ELR (cell line): ENCODE data around the gene IGSF8.

Experiments used
- DNase-seq: peaks from one replicate; pipeline ENCODE4 v3.0.0-alpha.2; 2015; ENCODE audit warnings: low read depth

IGSF8 gene

GRCh38 chr1:160103658-160104408 is 5.4 kb upstream of the IGSF8 start:
- no peak for DNase-seq

GRCh38 chr1:160101717-160102522 is 3.5 kb upstream of the IGSF8 start:
- no peak for DNase-seq

- peak; percentile 83 for DNase-seq
Observed at GRCh38 chr1:160101037-160101716, 2.8 kb upstream of the IGSF8 start.

- no peak for DNase-seq
Observed at GRCh38 chr1:160099716-160100375, 1.4 kb upstream of the IGSF8 start.

- DNase-seq: peak; percentile 94
Observed at GRCh38 chr1:160098852-160099561, 588 bp upstream of the IGSF8 start.

- no peak for DNase-seq
Observed at GRCh38 chr1:160097151-160097910, 1.1 kb downstream of the IGSF8 start.

- DNase-seq: peak; percentile 81
Observed at GRCh38 chr1:160096274-160097116, 1.9 kb downstream of the IGSF8 start.

- no peak for DNase-seq
Observed at GRCh38 chr1:160095382-160096105, 2.9 kb downstream of the IGSF8 start.

- no peak for DNase-seq
Observed at GRCh38 chr1:160094806-160095205, 3.6 kb downstream of the IGSF8 start.

GRCh38 chr1:160094291-160094625 is 4.2 kb downstream of the IGSF8 start:
- no peak for DNase-seq

GRCh38 chr1:160093624-160094290 is 4.7 kb downstream of the IGSF8 start:
- DNase-seq: no peak

- no peak for DNase-seq
Observed at GRCh38 chr1:160093069-160093395, 5.4 kb downstream of the IGSF8 start.

- DNase-seq: no peak
Observed at GRCh38 chr1:160092366-160093068, 5.9 kb downstream of the IGSF8 start.

GRCh38 chr1:160091666-160092223 is 6.7 kb downstream of the IGSF8 start:
- no peak for DNase-seq

- no peak for DNase-seq
Observed at GRCh38 chr1:160090760-160091159, 7.7 kb downstream of the IGSF8 start.

GRCh38 chr1:160089883-160090282 is 8.5 kb downstream of the IGSF8 start:
- DNase-seq: no peak

- no peak for DNase-seq
Observed at GRCh38 chr1:160087118-160087662, 11.2 kb downstream of the IGSF8 start.

- DNase-seq: no peak
Observed at GRCh38 chr1:160086456-160086892, 11.9 kb downstream of the IGSF8 start.
